NCI-H2171 treated with DMSO at 0.1 percent for 48 hours (cell line): ENCODE results near the gene ZNF205.
A peak's percentile ranks its signal among the peaks of the same experiment; 100 is the strongest.
"Not testable (repeated sequence)": the region's sequence is repeated elsewhere in the genome, so short reads cannot be mapped to it uniquely, and the experiment has no call there.

ENCODE experiments used
- DNase-seq: peaks from one replicate; lab custom pipeline; 2025; lab: John Stamatoyannopoulos, UW

Gene ZNF205

GRCh38 chr16:3112058-3112880, at the start of gene ZNF205:
Gene ZNF205, plus strand, starts transcription at chr16:3112586. Its CDS starts 845 bp downstream, at chr16:3113431.
- DNase-seq = peak; percentile 77

DNA sequence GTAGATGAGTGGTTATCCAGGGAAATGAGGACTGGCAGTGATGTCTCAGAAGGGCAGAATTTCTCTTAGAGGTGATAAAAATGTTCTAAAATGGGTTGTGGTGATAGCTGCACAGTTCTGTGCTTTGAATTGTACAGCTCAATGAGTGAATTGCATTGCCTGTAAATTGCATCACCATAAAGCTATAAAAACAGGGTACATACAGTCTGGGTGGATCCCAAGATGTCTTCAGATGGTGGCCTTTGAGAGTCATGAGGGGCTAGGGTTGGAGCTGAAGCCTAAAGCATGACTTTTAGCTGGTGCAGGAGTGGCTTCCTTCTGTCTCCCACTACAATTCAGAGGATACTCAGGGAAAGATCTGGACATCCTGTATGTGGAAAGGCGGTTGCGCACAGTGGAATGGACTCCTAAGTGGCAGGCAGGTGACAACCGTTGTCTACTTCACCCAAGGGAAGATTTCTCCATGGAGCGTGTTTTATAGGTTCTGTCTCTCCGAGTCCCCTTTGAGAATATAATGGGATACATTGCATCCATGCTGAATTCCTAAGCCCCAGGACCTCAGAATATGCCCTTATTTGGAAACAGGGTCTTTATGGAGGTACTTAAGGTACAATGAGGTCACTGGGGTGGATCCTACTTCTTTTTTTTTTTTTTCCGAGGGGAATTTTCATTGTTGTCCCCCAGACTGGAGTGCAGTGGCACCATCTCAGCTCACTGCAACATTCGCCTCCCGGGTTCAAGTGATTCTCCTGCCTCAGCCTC, 48.6 kb upstream of the ZNF205 start:
- no peak for DNase-seq

- no peak for DNase-seq
These were observed 47.2 kb upstream of the ZNF205 start, which contains the start of gene IL32 for GRCh38 chr16:3065069-3065741. Gene IL32, plus strand, starts transcription at chr16:3065640. Its CDS starts 172 bp downstream, at chr16:3065812.

DNA sequence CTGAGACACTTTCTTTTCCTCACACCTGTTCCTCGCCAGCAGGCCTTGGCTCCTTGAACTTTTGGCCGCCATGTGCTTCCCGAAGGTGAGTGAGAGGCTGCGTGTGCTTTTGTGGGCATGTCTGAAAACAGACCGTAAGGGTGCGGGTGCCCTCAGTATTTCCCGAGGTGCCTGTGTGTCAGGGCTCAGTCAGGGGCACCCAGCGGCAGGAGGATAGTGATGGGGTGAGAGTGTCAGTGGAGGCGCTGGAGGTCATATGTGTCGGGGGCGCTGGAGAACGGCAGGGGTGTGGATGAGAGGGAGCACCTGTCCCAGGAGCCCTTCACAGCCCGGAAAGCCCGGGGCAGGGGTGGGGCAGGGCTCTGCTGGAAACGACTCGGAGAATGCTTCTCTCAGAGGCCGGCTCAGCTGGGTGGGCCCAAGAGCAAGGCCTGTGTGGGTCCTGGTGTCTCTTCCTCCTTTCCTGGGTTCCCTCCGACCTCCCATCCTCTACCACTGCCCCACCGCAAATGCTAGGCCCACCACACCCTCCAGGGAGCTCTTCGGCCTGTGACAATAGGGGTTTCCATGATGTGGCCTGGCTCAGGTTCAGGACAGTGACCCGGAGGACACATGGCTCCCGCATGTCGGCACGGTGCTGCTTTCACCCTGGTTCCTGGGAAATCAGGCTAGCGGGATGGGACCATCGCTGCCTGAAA, 46.5 kb upstream of the ZNF205 start:
- DNase-seq = no peak

DNA sequence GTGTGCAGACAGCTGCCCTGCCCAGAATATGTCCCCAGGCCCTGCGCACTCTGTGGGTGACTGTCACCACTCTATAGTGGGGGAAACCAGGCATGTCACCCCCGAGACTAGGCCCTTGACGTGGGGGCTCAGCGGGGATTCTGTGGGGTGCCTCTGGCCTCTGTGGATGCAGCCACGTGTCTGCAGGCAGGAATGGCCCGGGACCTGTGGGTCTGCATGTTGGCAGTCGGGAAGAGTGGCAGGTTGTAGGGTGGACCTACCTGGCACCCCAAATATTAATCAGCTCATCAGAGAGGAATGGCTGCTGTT, 46.0 kb upstream of the ZNF205 start:
- DNase-seq = no peak

GRCh38 chr16:3068487-3068886, 43.9 kb upstream of the ZNF205 start:
- DNase-seq = no peak

DNA sequence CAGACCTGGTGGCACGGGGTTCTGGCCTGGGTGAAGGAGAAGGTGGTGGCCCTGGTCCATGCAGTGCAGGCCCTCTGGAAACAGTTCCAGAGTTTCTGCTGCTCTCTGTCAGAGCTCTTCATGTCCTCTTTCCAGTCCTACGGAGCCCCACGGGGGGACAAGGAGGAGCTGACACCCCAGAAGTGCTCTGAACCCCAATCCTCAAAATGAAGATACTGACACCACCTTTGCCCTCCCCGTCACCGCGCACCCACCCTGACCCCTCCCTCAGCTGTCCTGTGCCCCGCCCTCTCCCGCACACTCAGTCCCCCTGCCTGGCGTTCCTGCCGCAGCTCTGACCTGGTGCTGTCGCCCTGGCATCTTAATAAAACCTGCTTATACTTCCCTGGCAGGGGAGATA, 43.2 kb upstream of the ZNF205 start:
- DNase-seq = not testable (repeated sequence)

- DNase-seq = no peak
These were observed 41.7 kb upstream of the ZNF205 start for GRCh38 chr16:3070608-3071111.

GRCh38 chr16:3071655-3072054, 40.7 kb upstream of the ZNF205 start:
- DNase-seq = no peak

GRCh38 chr16:3072148-3072547, 40.2 kb upstream of the ZNF205 start:
- not testable (repeated sequence) for DNase-seq

DNA sequence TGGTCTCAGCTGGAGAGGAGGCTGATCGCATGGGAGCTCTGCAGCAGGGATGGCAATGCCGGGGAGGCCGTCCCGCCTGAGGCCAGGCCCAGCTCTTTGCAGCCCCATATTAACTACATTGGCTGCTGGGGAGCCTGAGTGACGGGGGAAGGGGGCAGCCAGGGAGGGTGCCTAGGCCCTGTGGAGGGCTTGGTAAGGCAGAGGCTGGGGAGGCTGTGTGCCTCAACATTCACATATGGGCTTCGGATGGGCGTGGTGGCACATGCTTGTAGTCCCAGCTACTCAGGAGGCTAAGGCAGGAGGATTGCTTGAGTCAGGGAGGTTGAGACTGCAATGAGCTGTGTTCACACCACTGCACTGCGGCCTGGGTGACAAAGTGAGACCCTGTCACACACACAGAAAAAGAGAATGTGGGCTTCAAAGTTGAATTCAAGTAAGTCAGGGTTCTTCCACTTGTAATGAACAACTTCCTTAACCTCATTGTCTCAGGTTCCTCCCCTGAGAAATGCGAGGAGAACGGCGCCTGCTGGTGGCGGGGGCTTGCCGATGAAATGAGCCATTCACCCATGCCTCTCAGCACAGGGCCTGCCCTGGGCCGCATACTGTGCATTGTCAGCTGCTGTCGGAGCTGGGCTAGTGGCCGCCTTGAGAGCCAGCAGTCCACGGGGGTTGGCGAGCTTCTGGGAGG, 39.7 kb upstream of the ZNF205 start:
- DNase-seq = not testable (repeated sequence)

GRCh38 chr16:3073448-3073847, 38.9 kb upstream of the ZNF205 start:
- DNase-seq = no peak

- DNase-seq = no peak
These were observed 37.4 kb upstream of the ZNF205 start for GRCh38 chr16:3074860-3075522.

GRCh38 chr16:3075523-3075915, 36.9 kb upstream of the ZNF205 start:
- DNase-seq = no peak

DNA sequence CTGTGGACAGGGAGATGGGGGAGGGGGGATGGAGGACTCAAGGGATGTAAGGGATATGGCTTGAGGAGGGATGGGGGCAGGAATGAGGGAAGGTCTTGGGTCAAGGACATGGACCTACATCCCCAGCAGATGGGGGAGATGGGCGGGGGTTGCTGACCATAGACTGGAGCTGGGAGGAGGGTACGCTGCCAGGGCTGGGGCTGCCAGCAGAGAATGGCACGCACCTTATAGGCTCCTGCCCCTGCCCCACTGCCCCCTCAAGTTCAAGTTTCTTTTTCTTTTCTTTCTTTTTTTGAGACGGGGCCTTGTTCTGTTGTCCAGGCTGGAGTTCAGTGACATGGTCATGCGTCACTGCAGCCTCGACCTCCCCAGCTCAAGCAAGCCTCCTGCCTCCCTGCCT, 36.4 kb upstream of the ZNF205 start:
- not testable (repeated sequence) for DNase-seq

GRCh38 chr16:3076577-3076976, 35.8 kb upstream of the ZNF205 start:
- DNase-seq = no peak

- no peak for DNase-seq
These were observed 32.4 kb upstream of the ZNF205 start for GRCh38 chr16:3080024-3080423.

GRCh38 chr16:3081957-3082356, 30.4 kb upstream of the ZNF205 start:
- not testable (repeated sequence) for DNase-seq

DNA sequence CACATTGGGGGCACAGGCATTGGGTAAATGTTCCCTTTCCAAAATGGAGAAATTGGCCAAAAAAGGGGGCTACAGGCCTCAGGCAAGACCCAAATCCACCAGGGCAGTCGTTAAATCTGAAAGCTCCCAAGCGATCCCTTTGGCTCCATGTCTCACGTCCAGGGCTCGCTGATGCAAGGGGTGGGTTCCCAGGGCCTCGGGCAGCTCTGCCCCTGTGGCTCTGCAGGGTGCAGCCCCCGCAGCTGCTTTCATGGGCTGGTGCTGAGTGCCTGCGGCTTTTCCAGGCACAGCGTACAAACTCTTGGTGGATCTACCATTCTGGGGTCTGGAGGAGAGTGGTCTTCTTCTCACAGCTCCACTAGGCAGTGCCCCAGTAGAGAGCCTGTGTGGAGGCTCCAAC, 29.0 kb upstream of the ZNF205 start:
- DNase-seq = not testable (repeated sequence)

DNA sequence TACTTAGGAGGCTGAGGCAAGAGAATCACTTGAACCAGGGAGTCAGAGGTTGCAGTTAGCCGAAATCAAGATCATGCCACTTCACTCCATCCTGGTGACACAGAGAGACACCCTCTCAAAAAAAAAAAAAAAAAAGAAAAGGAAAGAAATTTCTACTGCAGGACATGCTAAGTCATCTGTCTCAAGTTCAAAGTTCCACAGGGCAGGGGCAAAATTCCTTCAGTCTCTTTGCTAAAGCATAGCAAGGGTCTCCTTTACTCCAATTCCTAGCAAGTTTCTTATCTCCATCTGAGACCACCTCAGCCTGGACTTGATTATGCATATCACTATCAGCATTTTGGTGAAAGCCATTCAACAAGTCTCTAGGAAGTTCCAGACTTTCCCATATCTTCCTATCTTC, 27.9 kb upstream of the ZNF205 start:
- no peak for DNase-seq
